Colonic mucosa (tissue), 4 donors: ENCODE measurements around the gene R3HDML. TPM values are rescaled to one million over a fixed set of nuclear protein-coding genes. Genes with fewer than 3 reads are reported as not detected.

Experiments
- DNase-seq: peaks from one replicate; pipeline ENCODE4 v3.0.0-alpha.2; 2020
- H3K27ac ChIP-seq: fragments of 200-600 bp; one replicate; pipeline ENCODE4 v1.8.0; 2021
- H3K27me3 ChIP-seq: fragments of 200-600 bp; one replicate; pipeline ENCODE4 v1.8.0; 2021
- H3K36me3 ChIP-seq: fragments of 200-600 bp; one replicate; pipeline ENCODE4 v1.8.0; 2021
- H3K4me1 ChIP-seq: fragments of 200-600 bp; one replicate; pipeline ENCODE4 v1.8.0; 2021; ENCODE audit warnings: mild to moderate bottlenecking
- H3K4me3 ChIP-seq: fragments of 200-600 bp; one replicate; pipeline ENCODE4 v1.8.0; 2021
- H3K9ac ChIP-seq, 2 donors: one replicate each; pipeline ENCODE4 v1.7.0; 2013; ENCODE audit warnings: control low read depth in 2 of 2, low read depth in 2 of 2, low read length in 2 of 2
- H3K9me3 ChIP-seq: fragments of 200-600 bp; one replicate; pipeline ENCODE4 v1.8.0; 2021
- CTCF ChIP-seq: fragments of 200-600 bp; IDR thresholded peaks from one replicate; pipeline ENCODE4 v1.8.0; 2022; ENCODE audit warnings: antibody characterized with exemption, mild to moderate bottlenecking
- intact Hi-C: fragments of 100-400 bp; cut with DNase I; formaldehyde crosslinking; loops from one replicate; pipeline ENCODE4 v1.14.1; 2022
- total RNA-seq, 2 donors: library from RNA; stranded (reverse); fragmentation: NEBNext Ultra II Directional in 1 of 2; extraction: Animal tissue kit (Norgen Biotek cat#: 25700) in 1 of 2; gene quantifications; one replicate each; pipeline ENCODE4 v1.2.1, GENCODE V29; 2021
- donor health status: healthy.
- donor health status: DM: no; HTN: no; CAD: no.
- donor health status: DM: no; HTN: no; CAD: no.

R3HDML gene
- total RNA-seq, 2 donors from 2014 or later = not detected

- intact Hi-C loops = loop anchor here (2.0 to 10.0 kb wide), 2 partner anchors 70 to 168 kb away; partner anchors contain the start of gene FITM2
- DNase-seq = peak; percentile 93
Measured at GRCh38 chr20:44384423-44385027, 47.7 kb downstream of the R3HDML start.

GRCh38 chr20:44388466-44389023 is 51.7 kb downstream of the R3HDML start:
- TF ChIP-seq CTCF = peak; percentile 71
- intact Hi-C loops = loop anchor here (2.0 to 10.0 kb wide), 2 partner anchors 72 to 74 kb away; partner anchors contain the start of gene FITM2
- peak; percentile 90 for DNase-seq
- Histone ChIP-seq H3K4me1 (peaks cover 8% of the 10 kb centered on the region), H3K4me3 (no peak overlapping the region), H3K9me3 (no peaks in the 10 kb centered on the region), H3K36me3 (no peaks in the 10 kb centered on the region), H3K9ac (peak overlapping the region in 1 of 2 donors; percentile 38), H3K27me3 (no peaks in the 10 kb centered on the region), H3K27ac (no peak overlapping the region)

More at GRCh38 chr20:44384423-44385027, 47.7 kb downstream of the R3HDML start:
- Histone ChIP-seq H3K27ac (no peak overlapping the region), H3K36me3 (no peaks in the 10 kb centered on the region), H3K9ac (no peak overlapping the region), H3K4me3 (no peak overlapping the region), H3K9me3 (no peaks in the 10 kb centered on the region), H3K27me3 (no peaks in the 10 kb centered on the region), H3K4me1 (peaks cover 4% of the 10 kb centered on the region)
- peak; percentile 83 for TF ChIP-seq CTCF

GRCh38 chr20:44389871-44390270 is 53.0 kb downstream of the R3HDML start:
- no peaks in the 10 kb centered on the region for H3K9me3 ChIP-seq
- no peaks in the 10 kb centered on the region for H3K27me3 ChIP-seq
- intact Hi-C loops = loop anchor here (2.0 to 10.0 kb wide), 3 partner anchors 71 to 222 kb away; partner anchors contain the start of gene FITM2
- no peak overlapping the region for H3K4me3 ChIP-seq
- H3K9ac ChIP-seq = no peak overlapping the region
- TF ChIP-seq CTCF = no peak
- DNase-seq = no peak
- peaks cover 8% of the 10 kb centered on the region for H3K4me1 ChIP-seq
- no peaks in the 10 kb centered on the region for H3K36me3 ChIP-seq
- H3K27ac ChIP-seq = no peak overlapping the region

GRCh38 chr20:44390280-44390679 is 53.4 kb downstream of the R3HDML start:
- Histone ChIP-seq H3K9me3 (no peaks in the 10 kb centered on the region), H3K9ac (no peak overlapping the region), H3K27me3 (no peaks in the 10 kb centered on the region), H3K4me1 (peaks cover 8% of the 10 kb centered on the region), H3K36me3 (no peaks in the 10 kb centered on the region), H3K4me3 (no peak overlapping the region), H3K27ac (no peak overlapping the region)
- TF ChIP-seq CTCF = no peak
- intact Hi-C loops = loop anchor here (5.0 kb wide), 1 partner anchor 222 kb away; no protein-coding TSS in a partner anchor
- DNase-seq = no peak

GRCh38 chr20:44392088-44392775 is 55.4 kb downstream of the R3HDML start:
- intact Hi-C loops = loop anchor here (5.0 kb wide), 1 partner anchor 220 kb away; no protein-coding TSS in a partner anchor
- no peak overlapping the region for H3K4me3 ChIP-seq
- H3K4me1 ChIP-seq = peaks cover 8% of the 10 kb centered on the region
- no peaks in the 10 kb centered on the region for H3K36me3 ChIP-seq
- DNase-seq = no peak
- H3K9me3 ChIP-seq = no peaks in the 10 kb centered on the region
- no peaks in the 10 kb centered on the region for H3K27me3 ChIP-seq
- no peak for TF ChIP-seq CTCF
- peak overlapping the region; percentile 66 for H3K27ac ChIP-seq
- H3K9ac ChIP-seq = peak overlapping the region in 1 of 2 donors; percentile 58
